ENCODE data around the gene ALX3. TPM values are rescaled to one million over a fixed set of nuclear protein-coding genes. Genes with fewer than 3 reads are reported as not detected.

Gene ALX3
- total RNA-seq, 3 donors from 2014 or later (not counting 1 experiment from before 2014, with no cell fraction given): not detected

- no peak for ATAC-seq
- Mint-ChIP-seq H3K4me3 (no peak overlapping the region), H3K27me3 (ENCODE audit: low read depth in 2 of 2) (no peaks in the 10 kb centered on the region), H3K9me3 (no peaks in the 10 kb centered on the region), H3K27ac (no peak overlapping the region), H3K4me1 (peaks cover 10 to 12% of the 10 kb centered on the region in 2 donors), H3K36me3 (no peaks in the 10 kb centered on the region)
- peaks cover 65% of the 10 kb centered on the region for H3K36me3 ChIP-seq (ENCODE audit: control insufficient read depth, insufficient read depth, low read length)
- no peak overlapping the region for H3K4me3 ChIP-seq (ENCODE audit: low read length)
- H3K27me3 ChIP-seq (ENCODE audit: control insufficient read depth, insufficient read depth, low read length): no peaks in the 10 kb centered on the region
- H3K27ac ChIP-seq (ENCODE audit: low read length): no peak overlapping the region
- 93% methylated on average over 4 of the region's 4 CpGs for WGBS (ENCODE audit: insufficient coverage)
- H3K9me3 ChIP-seq (ENCODE audit: control insufficient read depth, insufficient read depth, low read length): no peaks in the 10 kb centered on the region
- intact Hi-C loops (cut with micrococcal nuclease): no loop called here
- no peak for TF ChIP-seq CTCF (IDR thresholded peaks at IDR 0.05)
- peaks cover 7% of the 10 kb centered on the region for H3K4me1 ChIP-seq (ENCODE audit: control insufficient read depth, insufficient read depth, low read length)
- DNase-seq: no peak
Measured at GRCh38 chr1:110039641-110040040, 30.8 kb downstream of the ALX3 start.

GRCh38 chr1:110038271-110038670, 32.2 kb downstream of the ALX3 start:
- no peaks in the 10 kb centered on the region for H3K27me3 ChIP-seq (ENCODE audit: control insufficient read depth, insufficient read depth, low read length)
- intact Hi-C loops (cut with micrococcal nuclease): no loop called here
- DNase-seq (no peak), ATAC-seq (no peak)
- Mint-ChIP-seq H3K4me3 (no peak overlapping the region), H3K36me3 (no peaks in the 10 kb centered on the region), H3K27me3 (ENCODE audit: low read depth in 2 of 2) (no peaks in the 10 kb centered on the region), H3K4me1 (peaks cover 22 to 24% of the 10 kb centered on the region in 2 donors), H3K27ac (no peak overlapping the region), H3K9me3 (no peaks in the 10 kb centered on the region)
- 95% methylated on average over 5 of the region's 5 CpGs for WGBS (ENCODE audit: insufficient coverage)
- TF ChIP-seq CTCF (IDR thresholded peaks at IDR 0.05): no peak
- H3K4me3 ChIP-seq (ENCODE audit: low read length): no peak overlapping the region
- H3K36me3 ChIP-seq (ENCODE audit: control insufficient read depth, insufficient read depth, low read length): peaks cover 51% of the 10 kb centered on the region
- H3K9me3 ChIP-seq (ENCODE audit: control insufficient read depth, insufficient read depth, low read length): no peaks in the 10 kb centered on the region
- peaks cover 7% of the 10 kb centered on the region for H3K4me1 ChIP-seq (ENCODE audit: control insufficient read depth, insufficient read depth, low read length)
- no peak overlapping the region for H3K27ac ChIP-seq (ENCODE audit: low read length)

- H3K4me3 ChIP-seq (ENCODE audit: low read length): peak overlapping the region; percentile 76
- no peaks in the 10 kb centered on the region for H3K9me3 Mint-ChIP-seq
- no peak for ATAC-seq
- peaks cover 21% of the 10 kb centered on the region for H3K36me3 ChIP-seq (ENCODE audit: control insufficient read depth, insufficient read depth, low read length)
- no peak for TF ChIP-seq CTCF (IDR thresholded peaks at IDR 0.05)
- H3K4me3 Mint-ChIP-seq: peak overlapping the region; percentile 94
- no peaks in the 10 kb centered on the region for H3K9me3 ChIP-seq (ENCODE audit: control insufficient read depth, insufficient read depth, low read length)
- DNase-seq: no peak
- H3K36me3 Mint-ChIP-seq: no peaks in the 10 kb centered on the region
- peaks cover 21% of the 10 kb centered on the region for H3K4me1 ChIP-seq (ENCODE audit: control insufficient read depth, insufficient read depth, low read length)
- H3K4me1 Mint-ChIP-seq: peaks cover 35 to 39% of the 10 kb centered on the region in 2 donors
- H3K27me3 ChIP-seq (ENCODE audit: control insufficient read depth, insufficient read depth, low read length): no peaks in the 10 kb centered on the region
- intact Hi-C loops (cut with micrococcal nuclease): loop anchor here (2.0 kb wide), 1 partner anchor 304 kb away; the partner anchor contains the start of gene RBM15
- H3K27ac Mint-ChIP-seq: peak overlapping the region; percentile 93 to 96
- peak overlapping the region; percentile 66 for H3K27ac ChIP-seq (ENCODE audit: low read length)
- no peaks in the 10 kb centered on the region for H3K27me3 Mint-ChIP-seq (ENCODE audit: low read depth in 2 of 2)
- WGBS (ENCODE audit: insufficient coverage): 10% methylated on average over 16 of the region's 16 CpGs
Measured at GRCh38 chr1:110035236-110035752, 35.2 kb downstream of the ALX3 start.

All from natural killer cell (primary cell).